ENCODE data around the gene KLF17.

DNA sequence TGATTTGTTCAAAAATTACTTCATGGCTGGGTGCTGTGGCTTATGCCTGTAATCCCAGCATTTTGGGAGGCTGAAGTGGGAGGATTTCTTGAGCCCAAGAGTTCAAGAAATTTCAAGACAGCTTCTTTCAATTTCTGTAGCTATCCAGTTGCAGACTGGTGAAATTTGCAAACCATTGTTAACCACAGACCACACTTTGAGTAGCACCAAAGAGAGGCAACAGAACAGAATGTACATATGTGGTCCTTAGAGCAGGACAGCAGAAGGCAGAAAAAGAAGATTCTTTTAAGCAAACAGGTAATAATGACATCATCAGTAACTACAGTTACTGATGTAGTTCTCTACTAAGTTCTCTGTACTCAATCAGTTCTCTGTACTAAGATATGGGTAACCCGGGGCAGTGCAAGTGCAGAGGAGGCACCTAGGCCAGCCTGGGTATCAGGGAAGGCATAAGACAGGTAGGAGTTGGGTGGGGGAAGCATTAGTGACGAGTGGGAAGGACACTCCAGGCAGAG, 5.5 kb upstream of the KLF17 start:
- TF ChIP-seq, protein P1, sequence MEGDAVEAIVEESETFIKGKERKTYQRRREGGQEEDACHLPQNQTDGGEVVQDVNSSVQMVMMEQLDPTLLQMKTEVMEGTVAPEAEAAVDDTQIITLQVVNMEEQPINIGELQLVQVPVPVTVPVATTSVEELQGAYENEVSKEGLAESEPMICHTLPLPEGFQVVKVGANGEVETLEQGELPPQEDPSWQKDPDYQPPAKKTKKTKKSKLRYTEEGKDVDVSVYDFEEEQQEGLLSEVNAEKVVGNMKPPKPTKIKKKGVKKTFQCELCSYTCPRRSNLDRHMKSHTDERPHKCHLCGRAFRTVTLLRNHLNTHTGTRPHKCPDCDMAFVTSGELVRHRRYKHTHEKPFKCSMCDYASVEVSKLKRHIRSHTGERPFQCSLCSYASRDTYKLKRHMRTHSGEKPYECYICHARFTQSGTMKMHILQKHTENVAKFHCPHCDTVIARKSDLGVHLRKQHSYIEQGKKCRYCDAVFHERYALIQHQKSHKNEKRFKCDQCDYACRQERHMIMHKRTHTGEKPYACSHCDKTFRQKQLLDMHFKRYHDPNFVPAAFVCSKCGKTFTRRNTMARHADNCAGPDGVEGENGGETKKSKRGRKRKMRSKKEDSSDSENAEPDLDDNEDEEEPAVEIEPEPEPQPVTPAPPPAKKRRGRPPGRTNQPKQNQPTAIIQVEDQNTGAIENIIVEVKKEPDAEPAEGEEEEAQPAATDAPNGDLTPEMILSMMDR (conservative IDR thresholded peaks at IDR 0.05; ENCODE audit: low read length) = no peak
- no peak for TF ChIP-seq EZH2phosphoT487 (IDR thresholded peaks at IDR 0.05; ENCODE audit: borderline replicate concordance, low read depth, low read length)

All from OCI-LY7 (cell line).